Measurements from ENCODE around the gene MISP.

DNA sequence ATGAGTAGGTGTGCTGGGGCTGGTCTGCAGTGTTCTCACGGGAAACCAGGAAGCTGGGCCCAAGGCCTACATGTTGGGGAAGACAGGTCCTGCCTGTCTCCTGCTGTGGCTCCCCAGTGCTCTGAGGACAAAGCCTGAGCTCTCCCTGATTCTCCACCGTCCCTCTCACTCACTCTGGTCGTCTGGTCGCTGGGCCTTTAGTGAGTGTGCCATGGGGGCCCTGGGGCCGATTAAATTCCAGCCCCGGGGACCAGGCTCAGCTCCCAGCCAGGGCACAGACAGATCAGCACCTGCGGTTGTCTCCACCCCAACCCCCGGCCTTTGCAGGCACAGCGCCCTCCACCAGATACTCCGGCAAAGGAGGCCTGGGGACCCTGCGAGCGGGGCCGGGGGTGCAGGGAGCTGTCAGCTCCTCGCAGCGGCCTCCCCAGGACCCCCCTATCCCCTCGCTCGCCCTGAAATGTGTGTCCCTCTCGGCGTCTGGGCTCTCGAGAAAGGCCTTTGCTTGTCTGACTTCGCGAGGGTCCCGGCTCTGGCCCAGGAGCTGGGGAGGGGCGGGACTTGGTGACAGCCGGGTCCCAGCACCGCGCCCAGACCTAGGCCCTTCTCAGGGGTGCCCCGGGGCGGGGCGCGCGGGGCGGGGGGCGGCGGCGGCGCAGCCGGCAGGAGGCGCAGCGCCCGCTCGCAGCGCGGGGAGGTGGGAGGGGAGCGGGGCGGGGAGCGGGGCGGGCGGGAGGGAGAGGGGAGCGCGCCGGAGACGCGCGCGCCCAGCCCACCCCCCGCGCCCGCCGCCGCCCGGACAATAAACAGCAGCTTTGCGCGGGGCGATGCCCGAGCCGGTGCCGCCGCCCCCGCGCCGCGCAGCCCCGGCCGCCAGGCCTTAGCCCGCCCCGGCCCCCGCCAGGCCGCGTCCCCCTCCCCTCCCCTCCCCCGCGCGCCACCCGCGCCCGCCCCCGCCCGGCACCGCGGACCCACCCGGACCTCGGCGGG is 42.5 kb upstream of the MISP start, which contains the start of gene PALM:
- TF ChIP-seq, protein P1, sequence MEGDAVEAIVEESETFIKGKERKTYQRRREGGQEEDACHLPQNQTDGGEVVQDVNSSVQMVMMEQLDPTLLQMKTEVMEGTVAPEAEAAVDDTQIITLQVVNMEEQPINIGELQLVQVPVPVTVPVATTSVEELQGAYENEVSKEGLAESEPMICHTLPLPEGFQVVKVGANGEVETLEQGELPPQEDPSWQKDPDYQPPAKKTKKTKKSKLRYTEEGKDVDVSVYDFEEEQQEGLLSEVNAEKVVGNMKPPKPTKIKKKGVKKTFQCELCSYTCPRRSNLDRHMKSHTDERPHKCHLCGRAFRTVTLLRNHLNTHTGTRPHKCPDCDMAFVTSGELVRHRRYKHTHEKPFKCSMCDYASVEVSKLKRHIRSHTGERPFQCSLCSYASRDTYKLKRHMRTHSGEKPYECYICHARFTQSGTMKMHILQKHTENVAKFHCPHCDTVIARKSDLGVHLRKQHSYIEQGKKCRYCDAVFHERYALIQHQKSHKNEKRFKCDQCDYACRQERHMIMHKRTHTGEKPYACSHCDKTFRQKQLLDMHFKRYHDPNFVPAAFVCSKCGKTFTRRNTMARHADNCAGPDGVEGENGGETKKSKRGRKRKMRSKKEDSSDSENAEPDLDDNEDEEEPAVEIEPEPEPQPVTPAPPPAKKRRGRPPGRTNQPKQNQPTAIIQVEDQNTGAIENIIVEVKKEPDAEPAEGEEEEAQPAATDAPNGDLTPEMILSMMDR (IDR thresholded peaks at IDR 0.05), result peak in 1 of 3 donors; percentile 6
- TF ChIP-seq POLR2A (IDR thresholded peaks at IDR 0.05) (no peak), EP300 (IDR thresholded peaks at IDR 0.05) (no peak)
